Measurements from ENCODE around the gene LRWD1.
"Not testable (repeated sequence)": the region's sequence is repeated elsewhere in the genome, so short reads cannot be mapped to it uniquely, and the experiment has no call there.

Gene LRWD1

GRCh38 chr7:102439963-102440795 is 24.6 kb upstream of the LRWD1 start:
- DNase-seq (ENCODE audit: low spot score): peak; percentile 96
- peak; percentile 66 for FAIRE-seq

DNA sequence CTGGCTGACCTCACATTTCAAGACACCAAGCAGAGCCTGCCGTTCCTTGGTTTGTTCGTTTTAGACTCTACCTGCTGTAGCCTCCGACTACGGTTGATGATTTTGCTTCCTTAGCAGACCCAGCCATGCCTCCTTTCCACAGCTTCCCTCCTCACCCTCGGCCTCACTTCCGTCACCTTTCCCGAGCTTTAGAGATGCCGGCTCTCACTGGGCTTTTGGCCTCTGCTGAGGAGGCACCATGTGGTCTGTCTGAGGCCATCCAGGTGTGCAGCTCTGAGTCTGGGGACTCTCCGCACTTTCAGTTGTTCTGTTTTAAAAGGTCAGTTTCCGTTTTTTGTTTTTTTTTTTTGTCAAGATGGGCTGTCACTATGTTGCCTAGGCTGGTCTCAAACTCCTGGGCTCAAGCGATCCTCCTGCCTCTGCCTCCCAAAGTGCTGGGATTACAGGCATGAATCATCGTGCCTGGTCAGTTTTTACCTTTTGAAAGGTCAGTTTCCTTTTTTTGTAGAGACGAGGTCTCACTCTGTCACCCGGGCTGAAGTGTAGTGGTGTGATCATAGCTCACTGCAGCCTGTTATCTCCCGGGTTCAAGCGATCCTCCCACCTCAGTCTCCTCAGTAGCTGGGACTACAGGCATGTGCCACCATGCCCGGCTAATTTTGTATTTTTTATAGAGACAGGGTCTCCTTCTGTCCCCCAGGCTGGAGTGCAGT is 19.7 kb upstream of the LRWD1 start:
- no peak for DNase-seq (ENCODE audit: low spot score)
- no peak for FAIRE-seq

DNA sequence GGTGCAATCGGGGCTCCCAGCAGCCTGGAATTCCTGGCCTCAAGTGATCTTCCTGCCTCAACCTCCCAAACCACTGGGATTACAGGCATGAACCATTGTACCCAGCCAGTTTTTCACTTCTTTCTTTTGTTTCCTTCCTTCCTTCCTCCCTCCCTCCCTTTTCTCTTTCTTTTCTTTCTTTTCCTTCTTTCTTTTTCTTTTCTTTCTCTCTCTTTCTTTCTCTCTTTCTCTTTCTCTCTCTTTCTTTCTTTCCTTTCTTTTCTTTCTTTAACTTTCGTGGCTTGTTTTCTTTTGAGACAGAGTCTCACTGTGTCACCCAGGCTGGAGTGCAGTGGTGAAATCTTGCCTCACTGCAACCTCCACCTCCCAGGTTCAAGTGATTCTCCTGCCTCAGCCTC is 19.1 kb upstream of the LRWD1 start:
- no peak for FAIRE-seq

DNA sequence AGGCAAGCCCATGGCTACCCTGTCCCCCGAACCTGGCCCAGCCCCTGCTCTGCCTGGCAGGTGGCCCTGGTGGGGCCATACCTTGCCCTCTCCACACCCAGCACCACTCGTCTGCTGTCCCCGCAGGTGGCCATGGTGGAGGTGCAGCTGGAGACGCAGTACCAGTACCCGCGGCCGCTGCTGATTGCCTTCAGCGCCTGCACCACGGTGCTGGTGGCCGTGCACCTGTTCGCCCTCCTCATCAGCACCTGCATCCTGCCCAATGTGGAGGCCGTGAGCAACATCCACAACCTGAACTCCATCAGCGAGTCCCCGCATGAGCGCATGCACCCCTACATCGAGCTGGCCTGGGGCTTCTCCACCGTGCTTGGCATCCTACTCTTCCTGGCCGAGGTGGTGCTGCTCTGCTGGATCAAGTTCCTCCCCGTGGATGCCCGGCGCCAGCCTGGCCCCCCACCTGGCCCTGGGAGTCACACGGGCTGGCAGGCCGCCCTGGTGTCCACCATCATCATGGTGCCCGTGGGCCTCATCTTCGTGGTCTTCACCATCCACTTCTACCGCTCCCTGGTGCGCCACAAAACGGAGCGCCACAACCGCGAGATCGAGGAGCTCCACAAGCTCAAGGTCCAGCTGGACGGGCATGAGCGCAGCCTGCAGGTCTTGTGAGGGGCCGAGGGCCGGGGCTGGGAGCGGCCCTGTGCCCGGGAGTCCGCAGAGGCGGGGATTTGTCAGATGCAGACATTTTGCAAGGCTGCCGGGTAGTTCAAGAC is 18.2 kb upstream of the LRWD1 start:
- DNase-seq (ENCODE audit: low spot score) (no peak), FAIRE-seq (no peak)

More for the DNA sequence above, 19.1 kb upstream of the LRWD1 start:
- DNase-seq (ENCODE audit: low spot score): no peak

- DNase-seq (ENCODE audit: low spot score) (no peak), FAIRE-seq (no peak)
Measured at GRCh38 chr7:102447311-102447710, 17.5 kb upstream of the LRWD1 start.

DNA sequence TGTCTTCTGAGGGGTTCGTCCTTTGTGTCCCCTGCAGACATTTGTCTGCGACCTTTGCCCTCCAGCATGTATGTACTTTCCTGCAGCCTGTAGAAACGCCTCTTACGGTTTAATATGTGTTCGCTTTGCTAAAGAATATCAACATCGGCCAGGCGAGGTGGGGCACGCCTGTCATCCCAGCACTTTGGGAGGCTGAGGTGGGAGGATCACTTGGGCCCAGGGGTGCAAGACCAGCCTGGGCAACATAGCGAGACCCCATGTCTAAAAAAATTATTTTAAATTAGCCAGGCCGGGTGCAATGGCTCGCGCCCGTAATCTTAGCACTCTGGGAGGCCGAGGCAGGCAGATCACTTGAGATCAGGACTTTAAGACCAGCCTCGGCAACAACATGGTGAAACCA is 15.6 kb upstream of the LRWD1 start:
- FAIRE-seq: no peak
- no peak for DNase-seq (ENCODE audit: low spot score)

GRCh38 chr7:102450242-102450641 is 14.5 kb upstream of the LRWD1 start:
- DNase-seq (ENCODE audit: low spot score) (no peak), FAIRE-seq (no peak)

DNA sequence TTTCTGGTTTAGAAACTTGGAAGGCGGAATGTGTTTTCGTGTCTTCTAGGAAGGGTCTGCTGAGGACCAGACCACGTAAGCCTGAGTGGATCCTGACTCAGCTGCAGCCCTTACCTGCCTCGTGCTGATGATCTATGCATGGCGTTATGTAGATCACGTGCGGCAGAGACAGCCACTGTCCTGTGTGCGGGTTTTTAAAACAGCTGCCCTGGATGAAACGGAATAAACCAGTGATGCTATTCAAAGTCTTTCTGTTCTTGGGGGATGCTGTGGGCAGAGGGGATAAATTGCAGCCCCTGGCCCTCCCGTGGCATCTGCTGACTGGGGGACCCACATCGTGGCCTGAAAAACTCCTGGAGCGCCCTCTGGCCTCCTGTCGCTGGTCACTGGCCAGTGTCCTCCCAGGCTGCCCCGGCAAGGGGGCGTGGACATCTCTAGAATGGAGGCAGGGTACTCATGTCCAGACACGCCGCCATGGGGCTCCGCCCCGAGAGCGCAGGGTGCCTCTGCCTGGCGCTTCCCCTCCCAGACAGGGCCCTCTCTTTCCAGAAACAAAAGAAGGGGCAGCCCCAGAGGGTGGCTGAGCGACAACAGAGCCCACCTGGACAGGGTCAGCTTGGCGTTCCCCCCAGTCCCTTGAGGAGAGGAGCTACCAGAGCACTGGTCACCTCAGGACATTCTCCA is 13.3 kb upstream of the LRWD1 start:
- no peak for DNase-seq (ENCODE audit: low spot score)
- FAIRE-seq: no peak

DNA sequence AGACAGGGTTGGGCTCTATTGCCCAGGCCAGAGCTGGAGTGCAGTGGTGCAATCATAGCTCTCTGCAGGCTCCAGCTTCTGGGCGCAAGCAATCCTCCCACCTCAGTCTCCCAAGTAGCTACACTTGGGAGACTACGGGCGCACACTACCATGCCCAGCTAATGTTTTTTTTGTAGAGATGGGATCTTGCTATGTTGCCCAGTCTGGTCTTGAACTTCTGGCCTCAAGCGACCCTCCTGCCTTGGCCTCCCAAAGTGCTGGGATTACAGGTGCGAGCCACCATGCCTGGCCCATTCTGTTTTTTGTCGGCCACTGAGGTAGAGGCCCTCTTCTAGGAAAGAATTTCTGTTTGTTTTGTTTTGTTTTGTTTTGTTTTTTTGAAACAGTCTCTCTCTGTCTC is 12.3 kb upstream of the LRWD1 start:
- DNase-seq (ENCODE audit: low spot score): no peak
- FAIRE-seq: no peak

DNA sequence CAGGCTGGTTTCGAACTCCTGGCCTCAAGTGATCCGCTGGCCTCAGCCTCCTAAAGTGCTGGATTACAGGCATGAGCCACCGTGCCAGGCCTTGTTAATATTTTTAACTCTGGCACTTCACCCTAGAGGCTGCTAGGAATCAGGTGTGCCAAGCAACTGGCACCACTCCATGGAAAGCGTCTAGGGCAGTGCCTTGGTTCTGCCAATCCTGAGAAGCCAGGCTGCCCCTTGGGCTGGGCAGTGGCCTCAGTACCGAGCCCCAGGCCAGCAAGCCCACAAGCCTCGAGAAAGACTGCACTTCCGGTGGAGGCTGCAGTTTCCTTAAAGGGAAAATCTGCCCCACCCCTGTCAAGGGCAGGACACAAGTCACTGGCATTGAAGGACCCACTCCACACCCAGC is 11.5 kb upstream of the LRWD1 start:
- DNase-seq (ENCODE audit: low spot score) (no peak), FAIRE-seq (no peak)

GRCh38 chr7:102454468-102454867 is 10.3 kb upstream of the LRWD1 start:
- no peak for FAIRE-seq

GRCh38 chr7:102454932-102455331 is 9.9 kb upstream of the LRWD1 start:
- FAIRE-seq: not testable (repeated sequence)

More at GRCh38 chr7:102454468-102454867, 10.3 kb upstream of the LRWD1 start:
- DNase-seq (ENCODE audit: low spot score): no peak

DNA sequence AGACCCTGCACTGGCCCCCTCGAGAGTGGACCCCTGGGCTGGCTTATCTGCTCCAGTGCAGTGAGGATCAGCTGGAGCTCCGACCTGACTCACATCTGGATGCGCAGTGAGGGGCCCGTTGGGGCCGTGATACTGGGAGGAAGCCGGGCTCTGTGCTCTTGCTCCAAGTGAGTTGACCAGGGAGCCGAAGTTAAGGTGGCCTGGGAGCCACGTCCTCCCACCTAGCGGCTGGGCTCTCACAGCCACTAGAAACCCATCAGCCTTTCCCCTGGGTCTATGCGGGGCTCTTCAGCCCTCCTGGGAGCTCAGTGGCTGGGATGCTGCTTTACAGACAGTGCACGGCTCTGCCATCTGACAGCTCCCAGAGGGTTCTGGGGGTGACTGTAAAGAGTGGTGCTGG is 9.2 kb upstream of the LRWD1 start:
- no peak for DNase-seq (ENCODE audit: low spot score)
- FAIRE-seq: no peak

More at GRCh38 chr7:102454932-102455331, 9.9 kb upstream of the LRWD1 start:
- DNase-seq (ENCODE audit: low spot score): not testable (repeated sequence)

GRCh38 chr7:102456327-102456726 is 8.5 kb upstream of the LRWD1 start:
- DNase-seq (ENCODE audit: low spot score) (peak; percentile 88), FAIRE-seq (peak; percentile 68)

DNA sequence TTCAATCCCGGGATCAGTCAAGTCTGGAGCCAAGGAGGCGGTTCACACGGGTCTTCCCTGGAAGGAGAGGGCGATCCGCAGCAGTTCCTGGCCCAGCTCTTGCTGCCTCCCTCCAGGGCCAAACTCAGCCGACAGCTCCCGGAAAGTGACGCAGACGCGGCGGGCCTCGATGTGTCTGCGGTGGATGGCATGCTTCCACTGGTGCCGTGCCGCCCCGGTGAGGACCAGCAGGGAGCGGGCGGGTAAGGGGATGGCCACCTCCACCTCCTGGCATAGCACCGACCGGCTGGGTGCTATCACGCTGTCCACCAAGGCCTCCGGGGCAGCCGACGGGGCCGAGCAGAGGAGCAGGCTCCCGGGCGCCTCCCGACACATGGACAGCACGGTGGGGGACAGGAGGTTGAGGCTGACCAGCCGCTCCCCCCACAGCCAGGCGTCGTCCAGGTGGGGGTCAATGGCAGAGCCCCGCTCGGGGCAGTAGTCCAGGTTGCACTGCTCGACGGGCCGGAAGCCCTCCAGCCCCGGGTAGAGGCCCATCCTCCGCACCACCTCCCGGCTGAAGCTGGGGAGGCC is 7.3 kb upstream of the LRWD1 start:
- peak; percentile 78 for FAIRE-seq

DNA sequence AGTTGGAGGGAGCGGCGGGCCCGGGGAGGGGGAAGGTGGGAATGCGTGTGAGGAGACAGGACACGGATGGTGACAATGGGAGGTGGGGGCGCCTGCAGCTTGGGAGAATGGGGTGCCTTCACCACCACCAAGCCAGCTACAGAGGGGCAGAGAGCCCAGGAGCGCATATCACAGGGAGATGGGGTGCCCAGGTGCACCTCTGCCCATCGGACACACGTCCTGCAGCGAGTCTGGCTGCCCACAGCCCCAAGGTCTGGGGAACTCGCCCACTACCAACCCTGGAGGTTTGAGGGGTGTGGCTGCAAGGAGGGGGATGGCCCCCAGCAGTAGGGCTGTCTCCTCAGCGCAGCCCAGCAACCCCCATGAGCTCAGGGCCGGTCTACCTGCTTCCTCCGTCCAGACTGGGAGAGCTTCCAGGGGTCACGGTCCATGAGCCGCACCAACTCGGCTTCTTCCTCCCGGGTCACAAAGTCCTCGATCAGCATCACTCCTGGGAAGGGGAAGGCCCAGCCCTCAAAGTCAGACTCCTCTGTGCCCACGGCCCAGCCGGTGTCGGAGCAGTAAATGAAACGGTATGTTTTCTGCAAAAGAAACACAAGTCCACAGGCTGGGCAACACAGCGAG is 5.5 kb upstream of the LRWD1 start:
- FAIRE-seq: no peak
- DNase-seq (ENCODE audit: low spot score): no peak

More for the DNA sequence above, 7.3 kb upstream of the LRWD1 start:
- no peak for DNase-seq (ENCODE audit: low spot score)

DNA sequence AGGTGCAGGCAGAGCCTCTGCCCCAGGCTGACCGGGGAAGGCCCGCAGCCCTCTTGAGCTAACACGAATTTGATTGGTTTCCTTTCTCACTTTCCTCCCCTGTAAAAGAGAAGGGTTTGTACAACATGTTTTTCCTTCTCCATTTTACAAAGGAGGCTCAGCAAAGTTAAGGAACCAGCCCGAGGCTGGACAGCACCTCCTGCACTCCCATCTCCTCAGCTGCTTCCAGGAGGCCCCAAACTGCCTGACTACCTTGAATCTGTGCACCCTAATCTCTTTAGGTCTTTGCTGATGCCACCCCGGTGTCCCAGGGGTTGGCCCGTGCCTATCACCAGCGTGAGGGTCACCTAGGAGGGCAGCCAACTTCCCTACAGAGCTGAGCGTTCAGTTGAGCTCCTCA is 4.3 kb upstream of the LRWD1 start:
- FAIRE-seq (no peak), DNase-seq (ENCODE audit: low spot score) (no peak)

- DNase-seq (ENCODE audit: low spot score) (no peak), FAIRE-seq (no peak)
Measured at GRCh38 chr7:102463841-102464576, 775 bp upstream of the LRWD1 start.

- FAIRE-seq: peak; percentile 35
- DNase-seq (ENCODE audit: low spot score): no peak
Measured at GRCh38 chr7:102466097-102466496, 1.3 kb downstream of the LRWD1 start.

Data from urothelium cell line (cell line).